ENCODE measurements around the gene AMPH. TPM values are rescaled to one million over a fixed set of nuclear protein-coding genes. Genes with fewer than 3 reads are reported as not detected.
A peak's percentile ranks its signal among the peaks of the same experiment; 100 is the strongest.
"Not testable (repeated sequence)": the region's sequence is repeated elsewhere in the genome, so short reads cannot be mapped to it uniquely, and the experiment has no call there.

Gene AMPH
- total RNA-seq, 2 experiments from 2014 or later: 0.07 TPM; not detected in 1

- Mint-ChIP-seq H3K36me3 (ENCODE audit: low read depth) (no peaks in the 10 kb centered on the region), H3K27me3 (ENCODE audit: low read depth) (peaks cover 2% of the 10 kb centered on the region), H3K4me1 (ENCODE audit: low read depth) (peaks cover 2% of the 10 kb centered on the region), H3K4me3 (no peak overlapping the region), H3K27ac (no peak overlapping the region), H3K9me3 (no peaks in the 10 kb centered on the region)
- intact Hi-C loops (cut with micrococcal nuclease): loop anchor here (5.0 kb wide), 1 partner anchor 145 kb away; no protein-coding TSS in a partner anchor
- CTCF ChIA-PET: interaction anchor here (0.6 to 0.9 kb wide), 2 partner anchors 264 to 431 kb away, joined by 3 read pairs; no protein-coding TSS in a partner anchor
- no peak for DNase-seq
These were observed 234.3 kb downstream of the AMPH start for GRCh38 chr7:38396852-38397251.

- H3K4me1 Mint-ChIP-seq (ENCODE audit: low read depth); H3K36me3 Mint-ChIP-seq (ENCODE audit: low read depth); H3K4me3 Mint-ChIP-seq; DNase-seq; H3K27me3 Mint-ChIP-seq (ENCODE audit: low read depth); H3K27ac Mint-ChIP-seq; H3K9me3 Mint-ChIP-seq: not testable (repeated sequence)
- CTCF ChIA-PET: interaction anchor here (0.6 to 0.9 kb wide), 2 partner anchors 265 to 432 kb away, joined by 3 read pairs; no protein-coding TSS in a partner anchor
- intact Hi-C loops (cut with micrococcal nuclease): loop anchor here (5.0 kb wide), 1 partner anchor 146 kb away; no protein-coding TSS in a partner anchor
These were observed 235.1 kb downstream of the AMPH start for GRCh38 chr7:38395921-38396552.

GRCh38 chr7:38394660-38395059 is 236.5 kb downstream of the AMPH start:
- H3K27me3 Mint-ChIP-seq (ENCODE audit: low read depth): no peaks in the 10 kb centered on the region
- H3K4me3 Mint-ChIP-seq: no peak overlapping the region
- intact Hi-C loops (cut with micrococcal nuclease): loop anchor here (5.0 kb wide), 1 partner anchor 148 kb away; no protein-coding TSS in a partner anchor
- CTCF ChIA-PET: interaction anchor here (1.2 to 1.8 kb wide), 3 partner anchors 20 to 1066 kb away, joined by 3 to 6 read pairs (median 6); no protein-coding TSS in a partner anchor
- no peak overlapping the region for H3K27ac Mint-ChIP-seq
- no peaks in the 10 kb centered on the region for H3K36me3 Mint-ChIP-seq (ENCODE audit: low read depth)
- DNase-seq: no peak
- no peaks in the 10 kb centered on the region for H3K9me3 Mint-ChIP-seq
- peaks cover 2% of the 10 kb centered on the region for H3K4me1 Mint-ChIP-seq (ENCODE audit: low read depth)

GRCh38 chr7:38393874-38394273 is 237.3 kb downstream of the AMPH start:
- Mint-ChIP-seq H3K36me3 (ENCODE audit: low read depth) (no peaks in the 10 kb centered on the region), H3K9me3 (no peaks in the 10 kb centered on the region), H3K4me1 (ENCODE audit: low read depth) (no peaks in the 10 kb centered on the region), H3K27ac (no peak overlapping the region), H3K27me3 (ENCODE audit: low read depth) (no peaks in the 10 kb centered on the region), H3K4me3 (no peak overlapping the region)
- CTCF ChIA-PET: interaction anchor here (0.6 to 1.8 kb wide), 5 partner anchors 19 to 1609 kb away, joined by 3 to 6 read pairs (median 4); no protein-coding TSS in a partner anchor
- DNase-seq: no peak
- intact Hi-C loops (cut with micrococcal nuclease): no loop called here

GRCh38 chr7:38391751-38392150 is 239.4 kb downstream of the AMPH start:
- intact Hi-C loops (cut with micrococcal nuclease): no loop called here

GRCh38 chr7:38385682-38386081 is 245.5 kb downstream of the AMPH start:
- intact Hi-C loops (cut with micrococcal nuclease): no loop called here
- Mint-ChIP-seq H3K36me3 (ENCODE audit: low read depth) (peaks cover 3% of the 10 kb centered on the region), H3K27me3 (ENCODE audit: low read depth) (no peaks in the 10 kb centered on the region), H3K4me3 (no peak overlapping the region), H3K27ac (no peak overlapping the region), H3K9me3 (no peaks in the 10 kb centered on the region), H3K4me1 (ENCODE audit: low read depth) (no peaks in the 10 kb centered on the region)
- CTCF ChIA-PET: interaction anchor here (1.4 to 4.9 kb wide), 4 partner anchors 11 to 170 kb away, joined by 5 to 26 read pairs (median 10); no protein-coding TSS in a partner anchor
- no peak for DNase-seq

More at GRCh38 chr7:38391751-38392150, 239.4 kb downstream of the AMPH start:
- no peaks in the 10 kb centered on the region for H3K9me3 Mint-ChIP-seq
- no peak overlapping the region for H3K27ac Mint-ChIP-seq
- H3K36me3 Mint-ChIP-seq (ENCODE audit: low read depth): no peaks in the 10 kb centered on the region
- H3K4me3 Mint-ChIP-seq: no peak overlapping the region
- no peaks in the 10 kb centered on the region for H3K27me3 Mint-ChIP-seq (ENCODE audit: low read depth)
- CTCF ChIA-PET: interaction anchor here (0.7 to 1.2 kb wide), 2 partner anchors 268 to 1247 kb away, joined by 3 read pairs; no protein-coding TSS in a partner anchor
- no peak for DNase-seq
- H3K4me1 Mint-ChIP-seq (ENCODE audit: low read depth): no peaks in the 10 kb centered on the region

GRCh38 chr7:38383281-38383680 is 247.9 kb downstream of the AMPH start:
- intact Hi-C loops (cut with micrococcal nuclease): no loop called here
- Mint-ChIP-seq H3K4me3 (no peak overlapping the region), H3K36me3 (ENCODE audit: low read depth) (peaks cover 9% of the 10 kb centered on the region), H3K4me1 (ENCODE audit: low read depth) (no peaks in the 10 kb centered on the region), H3K27ac (no peak overlapping the region), H3K27me3 (ENCODE audit: low read depth) (no peaks in the 10 kb centered on the region), H3K9me3 (no peaks in the 10 kb centered on the region)
- no peak for DNase-seq
- CTCF ChIA-PET: interaction anchor here (1.0 to 4.9 kb wide), 4 partner anchors 14 to 277 kb away, joined by 3 to 26 read pairs (median 6); no protein-coding TSS in a partner anchor

GRCh38 chr7:38382684-38383083 is 248.5 kb downstream of the AMPH start:
- Mint-ChIP-seq H3K27ac (no peak overlapping the region), H3K4me3 (no peak overlapping the region), H3K27me3 (ENCODE audit: low read depth) (no peaks in the 10 kb centered on the region), H3K4me1 (ENCODE audit: low read depth) (no peaks in the 10 kb centered on the region), H3K36me3 (ENCODE audit: low read depth) (peaks cover 9% of the 10 kb centered on the region), H3K9me3 (no peaks in the 10 kb centered on the region)
- CTCF ChIA-PET: interaction anchor here (0.6 to 4.0 kb wide), 3 partner anchors 14 to 167 kb away, joined by 3 to 25 read pairs (median 8); no protein-coding TSS in a partner anchor
- intact Hi-C loops (cut with micrococcal nuclease): no loop called here
- DNase-seq: no peak

- DNase-seq: no peak
- CTCF ChIA-PET: interaction anchor here (0.6 to 5.5 kb wide), 11 partner anchors 7 to 270 kb away, joined by 3 to 39 read pairs (median 5); no protein-coding TSS in a partner anchor
- no peaks in the 10 kb centered on the region for H3K9me3 Mint-ChIP-seq
- peaks cover 10% of the 10 kb centered on the region for H3K4me1 Mint-ChIP-seq (ENCODE audit: low read depth)
- H3K27ac Mint-ChIP-seq: no peak overlapping the region
- peaks cover 6% of the 10 kb centered on the region for H3K36me3 Mint-ChIP-seq (ENCODE audit: low read depth)
- no peaks in the 10 kb centered on the region for H3K27me3 Mint-ChIP-seq (ENCODE audit: low read depth)
- intact Hi-C loops (cut with micrococcal nuclease): no loop called here
- no peak overlapping the region for H3K4me3 Mint-ChIP-seq
These were observed 255.7 kb downstream of the AMPH start for GRCh38 chr7:38375453-38375852.

GRCh38 chr7:38374507-38374906 is 256.7 kb downstream of the AMPH start:
- CTCF ChIA-PET: interaction anchor here (0.6 to 5.5 kb wide), 22 partner anchors 10 to 561 kb away, joined by 3 to 39 read pairs (median 4); no protein-coding TSS in a partner anchor
- intact Hi-C loops (cut with micrococcal nuclease): loop anchor here (1.0 to 5.0 kb wide), 5 partner anchors 37 to 542 kb away; no protein-coding TSS in a partner anchor
- Mint-ChIP-seq H3K36me3 (ENCODE audit: low read depth) (peaks cover 2% of the 10 kb centered on the region), H3K4me1 (ENCODE audit: low read depth) (peaks cover 19% of the 10 kb centered on the region), H3K9me3 (no peaks in the 10 kb centered on the region), H3K27ac (no peak overlapping the region), H3K4me3 (no peak overlapping the region), H3K27me3 (ENCODE audit: low read depth) (no peaks in the 10 kb centered on the region)
- DNase-seq: peak; percentile 65

- Mint-ChIP-seq H3K36me3 (ENCODE audit: low read depth) (no peaks in the 10 kb centered on the region), H3K27ac (no peak overlapping the region), H3K4me3 (no peak overlapping the region), H3K4me1 (ENCODE audit: low read depth) (peaks cover 32% of the 10 kb centered on the region), H3K9me3 (no peaks in the 10 kb centered on the region), H3K27me3 (ENCODE audit: low read depth) (no peaks in the 10 kb centered on the region)
- DNase-seq: no peak
- CTCF ChIA-PET: interaction anchor here (1.6 to 5.5 kb wide), 5 partner anchors 38 to 286 kb away, joined by 3 to 39 read pairs (median 13); no protein-coding TSS in a partner anchor
- intact Hi-C loops (cut with micrococcal nuclease): loop anchor here (5.0 kb wide), 2 partner anchors 36 to 541 kb away; no protein-coding TSS in a partner anchor
These were observed 258.0 kb downstream of the AMPH start for GRCh38 chr7:38373155-38373554.

- Mint-ChIP-seq H3K27me3 (ENCODE audit: low read depth) (no peaks in the 10 kb centered on the region), H3K9me3 (no peaks in the 10 kb centered on the region), H3K36me3 (ENCODE audit: low read depth) (no peaks in the 10 kb centered on the region), H3K4me3 (no peak overlapping the region), H3K27ac (no peak overlapping the region), H3K4me1 (ENCODE audit: low read depth) (peaks cover 41% of the 10 kb centered on the region)
- CTCF ChIA-PET: interaction anchor here (4.2 kb wide), 1 partner anchor 157 kb away, joined by 38 read pairs; no protein-coding TSS in a partner anchor
- DNase-seq: no peak
- intact Hi-C loops (cut with micrococcal nuclease): loop anchor here (5.0 kb wide), 2 partner anchors 35 to 540 kb away; no protein-coding TSS in a partner anchor
These were observed 258.9 kb downstream of the AMPH start for GRCh38 chr7:38372290-38372689.

Data from activated naive CD4-positive, alpha-beta T cell treated with anti-CD3 and anti-CD28 coated beads for 36 hours (primary cell).